Measurements from ENCODE around the gene MS4A8.

DNA sequence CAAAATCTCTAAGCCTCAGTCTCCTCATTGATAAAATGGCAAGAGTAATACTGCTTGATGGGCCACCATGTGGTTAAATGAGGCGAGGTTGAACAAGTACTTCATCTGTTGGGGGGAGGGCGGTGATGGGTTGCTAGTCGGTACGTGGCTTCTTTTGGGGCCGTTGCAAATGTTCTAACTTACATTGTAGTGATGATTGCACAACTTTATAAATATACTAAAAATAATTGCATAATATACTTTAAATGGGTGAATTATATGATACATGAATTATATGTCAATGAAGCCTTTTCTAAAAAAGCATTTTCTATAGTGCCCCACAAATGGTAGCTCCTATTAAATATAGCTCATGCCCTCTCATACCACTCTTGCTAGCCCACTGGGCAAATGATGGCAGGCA is 6.5 kb downstream of the MS4A8 start:
- TF ChIP-seq, protein P1, sequence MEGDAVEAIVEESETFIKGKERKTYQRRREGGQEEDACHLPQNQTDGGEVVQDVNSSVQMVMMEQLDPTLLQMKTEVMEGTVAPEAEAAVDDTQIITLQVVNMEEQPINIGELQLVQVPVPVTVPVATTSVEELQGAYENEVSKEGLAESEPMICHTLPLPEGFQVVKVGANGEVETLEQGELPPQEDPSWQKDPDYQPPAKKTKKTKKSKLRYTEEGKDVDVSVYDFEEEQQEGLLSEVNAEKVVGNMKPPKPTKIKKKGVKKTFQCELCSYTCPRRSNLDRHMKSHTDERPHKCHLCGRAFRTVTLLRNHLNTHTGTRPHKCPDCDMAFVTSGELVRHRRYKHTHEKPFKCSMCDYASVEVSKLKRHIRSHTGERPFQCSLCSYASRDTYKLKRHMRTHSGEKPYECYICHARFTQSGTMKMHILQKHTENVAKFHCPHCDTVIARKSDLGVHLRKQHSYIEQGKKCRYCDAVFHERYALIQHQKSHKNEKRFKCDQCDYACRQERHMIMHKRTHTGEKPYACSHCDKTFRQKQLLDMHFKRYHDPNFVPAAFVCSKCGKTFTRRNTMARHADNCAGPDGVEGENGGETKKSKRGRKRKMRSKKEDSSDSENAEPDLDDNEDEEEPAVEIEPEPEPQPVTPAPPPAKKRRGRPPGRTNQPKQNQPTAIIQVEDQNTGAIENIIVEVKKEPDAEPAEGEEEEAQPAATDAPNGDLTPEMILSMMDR (IDR thresholded peaks at IDR 0.05 in 8 of 11, conservative IDR thresholded peaks at IDR 0.05 in 3 of 11): no peak
- TF ChIP-seq POLR2AphosphoS5 (IDR thresholded peaks at IDR 0.05): no peak

Measured in spleen (tissue), 7 donors.